ENCODE data around the gene COL19A1.
A peak's percentile ranks its signal among the peaks of the same experiment; 100 is the strongest.

GRCh38 chr6:69861986-69862385, 4.4 kb upstream of the COL19A1 start:
- peak; percentile 38; the same call in 1 of the 2 replicates for TF ChIP-seq POLR2AphosphoS5 (IDR thresholded peaks at IDR 0.05; ENCODE audit: borderline replicate concordance, low read depth, low read length)
- no peak for TF ChIP-seq EZH2 (IDR thresholded peaks at IDR 0.05)
